DOHH2 (cell line): ENCODE data around the gene H2AZ2.

Source experiments
- EZH2phosphoT487 ChIP-seq: fragments of 200-600 bp; sonication (generic); IDR thresholded peaks from 2 replicates; pipeline ENCODE4 v1.6.1; 2017; ENCODE audit warnings: borderline replicate concordance, mild to moderate bottlenecking, antibody characterized with exemption, low read length, moderate library complexity, mixed read lengths
- TF ChIP-seq, protein P1 (sequence below): fragments of 200-600 bp; sonication (generic); IDR thresholded peaks from one replicate; pipeline ENCODE4 v1.5.1; 2014; ENCODE audit warnings: antibody characterized with exemption, mild to moderate bottlenecking, low read depth, low read length; ENCODE audit not compliant: poor library complexity, severe bottlenecking

DNA sequence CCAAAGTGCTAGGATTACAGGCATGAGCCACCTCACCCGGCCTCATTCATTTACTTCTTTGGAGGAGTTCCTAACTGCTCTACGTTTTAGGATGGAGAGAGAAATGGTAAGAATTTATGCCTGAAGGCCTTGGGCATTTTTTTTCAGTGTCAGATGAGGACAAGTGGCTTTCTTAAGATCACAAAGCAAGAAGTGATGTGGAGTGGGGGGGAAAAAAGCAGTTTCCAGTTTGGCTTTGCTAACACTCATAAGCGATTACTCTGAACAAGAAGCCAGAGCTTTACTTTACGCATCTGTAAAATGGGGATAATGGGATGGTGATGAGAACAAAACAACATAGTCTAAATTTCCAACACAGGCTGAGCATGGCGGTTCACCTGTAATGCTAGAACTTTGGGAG, 54.0 kb downstream of the H2AZ2 start:
- TF ChIP-seq, protein P1, sequence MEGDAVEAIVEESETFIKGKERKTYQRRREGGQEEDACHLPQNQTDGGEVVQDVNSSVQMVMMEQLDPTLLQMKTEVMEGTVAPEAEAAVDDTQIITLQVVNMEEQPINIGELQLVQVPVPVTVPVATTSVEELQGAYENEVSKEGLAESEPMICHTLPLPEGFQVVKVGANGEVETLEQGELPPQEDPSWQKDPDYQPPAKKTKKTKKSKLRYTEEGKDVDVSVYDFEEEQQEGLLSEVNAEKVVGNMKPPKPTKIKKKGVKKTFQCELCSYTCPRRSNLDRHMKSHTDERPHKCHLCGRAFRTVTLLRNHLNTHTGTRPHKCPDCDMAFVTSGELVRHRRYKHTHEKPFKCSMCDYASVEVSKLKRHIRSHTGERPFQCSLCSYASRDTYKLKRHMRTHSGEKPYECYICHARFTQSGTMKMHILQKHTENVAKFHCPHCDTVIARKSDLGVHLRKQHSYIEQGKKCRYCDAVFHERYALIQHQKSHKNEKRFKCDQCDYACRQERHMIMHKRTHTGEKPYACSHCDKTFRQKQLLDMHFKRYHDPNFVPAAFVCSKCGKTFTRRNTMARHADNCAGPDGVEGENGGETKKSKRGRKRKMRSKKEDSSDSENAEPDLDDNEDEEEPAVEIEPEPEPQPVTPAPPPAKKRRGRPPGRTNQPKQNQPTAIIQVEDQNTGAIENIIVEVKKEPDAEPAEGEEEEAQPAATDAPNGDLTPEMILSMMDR = no peak
- no peak for TF ChIP-seq EZH2phosphoT487
